Measurements from ENCODE around the gene RSRC1.
"Not testable (repeated sequence)": the region's sequence is repeated elsewhere in the genome, so short reads cannot be mapped to it uniquely, and the experiment has no call there.

RSRC1 gene

GRCh38 chr3:158404131-158404718, 294.3 kb downstream of the RSRC1 start:
- no peak overlapping the region for H3K4me2 ChIP-seq
- no peak for TF ChIP-seq CTCF (conservative IDR thresholded peaks at IDR 0.05; ENCODE audit: low read depth, low read length)
- no peak overlapping the region for H3K4me3 ChIP-seq (IDR thresholded peaks at IDR 0.05; ENCODE audit: insufficient read depth, low read depth, low read length)
- H3K79me2 ChIP-seq (ENCODE audit: insufficient read depth, low read depth), result no peaks in the 10 kb centered on the region
- no peaks in the 10 kb centered on the region for H3K4me1 ChIP-seq (ENCODE audit: low read depth, poor library complexity, severe bottlenecking)
- H3K36me3 ChIP-seq (ENCODE audit: insufficient read depth), result no peaks in the 10 kb centered on the region
- no peak overlapping the region for H3K9ac ChIP-seq
- no peaks in the 10 kb centered on the region for H3K27me3 ChIP-seq (ENCODE audit: insufficient read depth, low read depth)
- no peak overlapping the region for H3K27ac ChIP-seq
- no peak overlapping the region for H2AFZ ChIP-seq (ENCODE audit: low read depth)
- H4K20me1 ChIP-seq (ENCODE audit: insufficient read depth), result no peaks in the 10 kb centered on the region

- H3K36me3 ChIP-seq (ENCODE audit: insufficient read depth), result no peaks in the 10 kb centered on the region
- no peak overlapping the region for H2AFZ ChIP-seq (ENCODE audit: low read depth)
- H3K79me2 ChIP-seq (ENCODE audit: insufficient read depth, low read depth), result no peaks in the 10 kb centered on the region
- no peaks in the 10 kb centered on the region for H4K20me1 ChIP-seq (ENCODE audit: insufficient read depth)
- TF ChIP-seq CTCF (conservative IDR thresholded peaks at IDR 0.05; ENCODE audit: low read depth, low read length), result no peak
- H3K4me1 ChIP-seq (ENCODE audit: low read depth, poor library complexity, severe bottlenecking), result no peaks in the 10 kb centered on the region
- no peak overlapping the region for H3K9ac ChIP-seq
- H3K27me3 ChIP-seq (ENCODE audit: insufficient read depth, low read depth), result no peaks in the 10 kb centered on the region
- no peak overlapping the region for H3K27ac ChIP-seq
- no peak overlapping the region for H3K4me3 ChIP-seq (IDR thresholded peaks at IDR 0.05; ENCODE audit: insufficient read depth, low read depth, low read length)
- no peak overlapping the region for H3K4me2 ChIP-seq
Measured at GRCh38 chr3:158405507-158405906, 295.6 kb downstream of the RSRC1 start.

GRCh38 chr3:158407844-158408517, 298.1 kb downstream of the RSRC1 start:
- no peaks in the 10 kb centered on the region for H3K36me3 ChIP-seq (ENCODE audit: insufficient read depth)
- H3K27me3 ChIP-seq (ENCODE audit: insufficient read depth, low read depth), result no peaks in the 10 kb centered on the region
- no peak overlapping the region for H3K4me2 ChIP-seq
- no peaks in the 10 kb centered on the region for H3K4me1 ChIP-seq (ENCODE audit: low read depth, poor library complexity, severe bottlenecking)
- H3K9ac ChIP-seq, result no peak overlapping the region
- TF ChIP-seq CTCF (conservative IDR thresholded peaks at IDR 0.05; ENCODE audit: low read depth, low read length), result no peak
- H3K27ac ChIP-seq, result no peak overlapping the region
- H3K79me2 ChIP-seq (ENCODE audit: insufficient read depth, low read depth), result no peaks in the 10 kb centered on the region
- H2AFZ ChIP-seq (ENCODE audit: low read depth), result no peak overlapping the region
- no peaks in the 10 kb centered on the region for H4K20me1 ChIP-seq (ENCODE audit: insufficient read depth)
- H3K4me3 ChIP-seq (IDR thresholded peaks at IDR 0.05; ENCODE audit: insufficient read depth, low read depth, low read length), result no peak overlapping the region

- H3K9ac ChIP-seq; H3K79me2 ChIP-seq (ENCODE audit: insufficient read depth, low read depth); H3K4me1 ChIP-seq (ENCODE audit: low read depth, poor library complexity, severe bottlenecking); H3K36me3 ChIP-seq (ENCODE audit: insufficient read depth); H3K4me3 ChIP-seq (IDR thresholded peaks at IDR 0.05; ENCODE audit: insufficient read depth, low read depth, low read length); H3K27ac ChIP-seq; H4K20me1 ChIP-seq (ENCODE audit: insufficient read depth); H3K4me2 ChIP-seq; H2AFZ ChIP-seq (ENCODE audit: low read depth); H3K27me3 ChIP-seq (ENCODE audit: insufficient read depth, low read depth): not testable (repeated sequence)
Measured at GRCh38 chr3:158408518-158408897, 298.6 kb downstream of the RSRC1 start.

- Histone ChIP-seq H3K79me2 (ENCODE audit: insufficient read depth, low read depth) (no peaks in the 10 kb centered on the region), H3K4me1 (ENCODE audit: low read depth, poor library complexity, severe bottlenecking) (peaks cover 17% of the 10 kb centered on the region), H3K9ac (no peak overlapping the region), H3K4me2 (no peak overlapping the region), H3K27ac (no peak overlapping the region), H3K27me3 (ENCODE audit: insufficient read depth, low read depth) (no peaks in the 10 kb centered on the region), H2AFZ (ENCODE audit: low read depth) (no peak overlapping the region), H3K36me3 (ENCODE audit: insufficient read depth) (no peaks in the 10 kb centered on the region), H4K20me1 (ENCODE audit: insufficient read depth) (no peaks in the 10 kb centered on the region), H3K4me3 (IDR thresholded peaks at IDR 0.05; ENCODE audit: insufficient read depth, low read depth, low read length) (no peak overlapping the region)
- no peak for TF ChIP-seq CTCF (conservative IDR thresholded peaks at IDR 0.05; ENCODE audit: low read depth, low read length)
Measured at GRCh38 chr3:158418035-158418434, 308.1 kb downstream of the RSRC1 start.

All from KMS-11 (cell line).